ENCODE data around the gene MICAL3. TPM values are rescaled to one million over a fixed set of nuclear protein-coding genes. Genes with fewer than 3 reads are reported as not detected.

The MICAL3 gene
- polyA plus RNA-seq, 1 donor from 2014 or later, result 28.1 TPM

DNA sequence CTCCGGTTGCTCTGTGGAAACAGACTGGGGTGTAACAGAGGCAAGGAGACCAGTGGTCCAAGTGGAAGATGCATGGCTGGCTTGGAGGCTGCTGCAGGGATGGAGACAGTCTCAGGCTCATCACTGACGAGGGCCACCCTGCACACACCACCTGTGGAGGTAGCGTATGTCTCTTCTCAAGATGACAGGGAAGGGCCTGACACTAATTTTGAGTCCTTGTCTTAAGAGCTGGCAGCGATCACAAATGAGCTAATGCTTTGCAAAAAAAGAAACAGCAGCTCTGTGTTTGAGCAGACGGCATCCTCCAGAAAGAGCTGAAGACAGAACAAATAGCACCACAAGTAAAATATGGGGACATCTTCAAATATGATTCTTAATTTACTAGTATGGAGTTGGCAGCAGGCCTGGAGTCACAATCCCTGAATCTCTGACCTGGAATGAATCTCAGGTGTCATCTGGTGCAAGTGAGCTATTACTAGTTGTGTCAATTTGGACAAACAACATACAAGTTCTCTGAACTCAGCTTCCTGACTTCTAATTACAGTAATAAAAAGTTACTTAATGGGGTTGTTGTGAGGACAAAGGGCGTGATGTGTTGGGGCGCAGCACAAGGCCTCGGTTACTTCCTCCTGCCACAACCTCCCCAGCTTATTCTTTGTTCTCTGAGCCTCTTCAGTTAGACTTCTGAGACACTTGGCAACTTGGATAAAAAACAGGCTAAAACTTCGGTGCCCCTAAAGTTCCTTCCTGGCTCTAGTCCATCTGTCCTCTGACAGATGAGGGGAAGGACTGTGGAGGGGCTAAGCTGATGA lies 154.9 kb downstream of the MICAL3 start:
- Histone ChIP-seq H3K27ac (ENCODE audit: low read length) (no peak overlapping the region), H3K36me3 (ENCODE audit: insufficient read depth, low read length) (peaks cover 6% of the 10 kb centered on the region), H3K4me2 (ENCODE audit: low read length) (no peak overlapping the region), H3K9me3 (ENCODE audit: low read length) (no peaks in the 10 kb centered on the region), H3K4me3 (ENCODE audit: low read length) (no peak overlapping the region), H3K79me2 (replicated peaks; ENCODE audit: insufficient read depth, low read length) (no peaks in the 10 kb centered on the region), H2AFZ (ENCODE audit: low read depth, low read length) (no peak overlapping the region), H3F3A (ENCODE audit: insufficient read depth, low read length, poor library complexity, severe bottlenecking) (no peaks in the 10 kb centered on the region), H4K20me1 (ENCODE audit: insufficient read depth) (no peaks in the 10 kb centered on the region), H3K27me3 (ENCODE audit: insufficient read depth, low read depth, low read length) (no peaks in the 10 kb centered on the region), H3K9me2 (ENCODE audit: insufficient read depth, low read length) (no peaks in the 10 kb centered on the region), H3K9ac (ENCODE audit: low read length) (no peak overlapping the region)
- TF ChIP-seq SMC3 (conservative IDR thresholded peaks at IDR 0.05; ENCODE audit: poor library complexity) (no peak), RAD21 (conservative IDR thresholded peaks at IDR 0.05) (no peak), POLR2AphosphoS5 (IDR thresholded peaks at IDR 0.05) (no peak), TAF1 (IDR thresholded peaks at IDR 0.05; ENCODE audit: low read depth) (no peak), EP300 (conservative IDR thresholded peaks at IDR 0.05; ENCODE audit: poor library complexity, severe bottlenecking) (no peak), EZH2 (IDR thresholded peaks at IDR 0.05; ENCODE audit: borderline replicate concordance, insufficient read depth, low read length, poor library complexity, severe bottlenecking) (no peak), MXI1 (conservative IDR thresholded peaks at IDR 0.05; ENCODE audit: poor library complexity, severe bottlenecking) (no peak)
- TF ChIP-seq, protein P1, sequence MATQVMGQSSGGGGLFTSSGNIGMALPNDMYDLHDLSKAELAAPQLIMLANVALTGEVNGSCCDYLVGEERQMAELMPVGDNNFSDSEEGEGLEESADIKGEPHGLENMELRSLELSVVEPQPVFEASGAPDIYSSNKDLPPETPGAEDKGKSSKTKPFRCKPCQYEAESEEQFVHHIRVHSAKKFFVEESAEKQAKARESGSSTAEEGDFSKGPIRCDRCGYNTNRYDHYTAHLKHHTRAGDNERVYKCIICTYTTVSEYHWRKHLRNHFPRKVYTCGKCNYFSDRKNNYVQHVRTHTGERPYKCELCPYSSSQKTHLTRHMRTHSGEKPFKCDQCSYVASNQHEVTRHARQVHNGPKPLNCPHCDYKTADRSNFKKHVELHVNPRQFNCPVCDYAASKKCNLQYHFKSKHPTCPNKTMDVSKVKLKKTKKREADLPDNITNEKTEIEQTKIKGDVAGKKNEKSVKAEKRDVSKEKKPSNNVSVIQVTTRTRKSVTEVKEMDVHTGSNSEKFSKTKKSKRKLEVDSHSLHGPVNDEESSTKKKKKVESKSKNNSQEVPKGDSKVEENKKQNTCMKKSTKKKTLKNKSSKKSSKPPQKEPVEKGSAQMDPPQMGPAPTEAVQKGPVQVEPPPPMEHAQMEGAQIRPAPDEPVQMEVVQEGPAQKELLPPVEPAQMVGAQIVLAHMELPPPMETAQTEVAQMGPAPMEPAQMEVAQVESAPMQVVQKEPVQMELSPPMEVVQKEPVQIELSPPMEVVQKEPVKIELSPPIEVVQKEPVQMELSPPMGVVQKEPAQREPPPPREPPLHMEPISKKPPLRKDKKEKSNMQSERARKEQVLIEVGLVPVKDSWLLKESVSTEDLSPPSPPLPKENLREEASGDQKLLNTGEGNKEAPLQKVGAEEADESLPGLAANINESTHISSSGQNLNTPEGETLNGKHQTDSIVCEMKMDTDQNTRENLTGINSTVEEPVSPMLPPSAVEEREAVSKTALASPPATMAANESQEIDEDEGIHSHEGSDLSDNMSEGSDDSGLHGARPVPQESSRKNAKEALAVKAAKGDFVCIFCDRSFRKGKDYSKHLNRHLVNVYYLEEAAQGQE (IDR thresholded peaks at IDR 0.05; ENCODE audit: borderline replicate concordance), result no peak
- TF ChIP-seq, protein P2, sequence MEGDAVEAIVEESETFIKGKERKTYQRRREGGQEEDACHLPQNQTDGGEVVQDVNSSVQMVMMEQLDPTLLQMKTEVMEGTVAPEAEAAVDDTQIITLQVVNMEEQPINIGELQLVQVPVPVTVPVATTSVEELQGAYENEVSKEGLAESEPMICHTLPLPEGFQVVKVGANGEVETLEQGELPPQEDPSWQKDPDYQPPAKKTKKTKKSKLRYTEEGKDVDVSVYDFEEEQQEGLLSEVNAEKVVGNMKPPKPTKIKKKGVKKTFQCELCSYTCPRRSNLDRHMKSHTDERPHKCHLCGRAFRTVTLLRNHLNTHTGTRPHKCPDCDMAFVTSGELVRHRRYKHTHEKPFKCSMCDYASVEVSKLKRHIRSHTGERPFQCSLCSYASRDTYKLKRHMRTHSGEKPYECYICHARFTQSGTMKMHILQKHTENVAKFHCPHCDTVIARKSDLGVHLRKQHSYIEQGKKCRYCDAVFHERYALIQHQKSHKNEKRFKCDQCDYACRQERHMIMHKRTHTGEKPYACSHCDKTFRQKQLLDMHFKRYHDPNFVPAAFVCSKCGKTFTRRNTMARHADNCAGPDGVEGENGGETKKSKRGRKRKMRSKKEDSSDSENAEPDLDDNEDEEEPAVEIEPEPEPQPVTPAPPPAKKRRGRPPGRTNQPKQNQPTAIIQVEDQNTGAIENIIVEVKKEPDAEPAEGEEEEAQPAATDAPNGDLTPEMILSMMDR (IDR thresholded peaks at IDR 0.05; ENCODE audit: poor library complexity, severe bottlenecking), result no peak

DNA sequence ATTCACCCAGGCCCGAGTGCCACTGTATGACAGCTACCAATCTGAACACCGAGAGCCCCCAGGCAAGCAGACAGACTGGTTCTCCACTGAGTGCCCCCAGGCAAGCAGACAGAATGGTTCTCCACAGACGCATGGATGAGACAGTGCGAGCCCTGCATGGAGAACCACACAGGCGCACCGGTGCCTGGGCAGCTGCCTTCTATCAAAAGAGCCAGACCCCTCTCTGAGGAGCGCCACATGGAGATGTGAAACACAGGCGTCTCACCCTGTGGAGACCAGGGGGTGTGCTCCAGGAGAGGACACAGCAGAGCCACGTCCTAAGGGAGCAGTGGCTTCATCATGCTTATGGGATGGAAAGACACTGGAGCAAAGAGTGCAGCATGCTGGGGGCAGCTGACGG lies 155.6 kb downstream of the MICAL3 start:
- Histone ChIP-seq H3K36me3 (ENCODE audit: insufficient read depth, low read length) (peaks cover 13% of the 10 kb centered on the region), H2AFZ (ENCODE audit: low read depth, low read length) (no peak overlapping the region), H3K4me3 (ENCODE audit: low read length) (no peak overlapping the region), H3F3A (ENCODE audit: insufficient read depth, low read length, poor library complexity, severe bottlenecking) (no peaks in the 10 kb centered on the region), H3K27ac (ENCODE audit: low read length) (no peak overlapping the region), H3K79me2 (replicated peaks; ENCODE audit: insufficient read depth, low read length) (no peaks in the 10 kb centered on the region), H3K9me2 (ENCODE audit: insufficient read depth, low read length) (no peaks in the 10 kb centered on the region), H3K4me2 (ENCODE audit: low read length) (no peak overlapping the region), H3K9ac (ENCODE audit: low read length) (no peak overlapping the region), H3K27me3 (ENCODE audit: insufficient read depth, low read depth, low read length) (no peaks in the 10 kb centered on the region), H3K9me3 (ENCODE audit: low read length) (no peaks in the 10 kb centered on the region), H4K20me1 (ENCODE audit: insufficient read depth) (no peaks in the 10 kb centered on the region)
- TF ChIP-seq, protein P1 (IDR thresholded peaks at IDR 0.05; ENCODE audit: borderline replicate concordance), result no peak

All from neural cell (in vitro differentiated cells).